ENCODE results near the gene TMEM161A.
"Not testable (repeated sequence)": the region's sequence is repeated elsewhere in the genome, so short reads cannot be mapped to it uniquely, and the experiment has no call there.

Gene TMEM161A

DNA sequence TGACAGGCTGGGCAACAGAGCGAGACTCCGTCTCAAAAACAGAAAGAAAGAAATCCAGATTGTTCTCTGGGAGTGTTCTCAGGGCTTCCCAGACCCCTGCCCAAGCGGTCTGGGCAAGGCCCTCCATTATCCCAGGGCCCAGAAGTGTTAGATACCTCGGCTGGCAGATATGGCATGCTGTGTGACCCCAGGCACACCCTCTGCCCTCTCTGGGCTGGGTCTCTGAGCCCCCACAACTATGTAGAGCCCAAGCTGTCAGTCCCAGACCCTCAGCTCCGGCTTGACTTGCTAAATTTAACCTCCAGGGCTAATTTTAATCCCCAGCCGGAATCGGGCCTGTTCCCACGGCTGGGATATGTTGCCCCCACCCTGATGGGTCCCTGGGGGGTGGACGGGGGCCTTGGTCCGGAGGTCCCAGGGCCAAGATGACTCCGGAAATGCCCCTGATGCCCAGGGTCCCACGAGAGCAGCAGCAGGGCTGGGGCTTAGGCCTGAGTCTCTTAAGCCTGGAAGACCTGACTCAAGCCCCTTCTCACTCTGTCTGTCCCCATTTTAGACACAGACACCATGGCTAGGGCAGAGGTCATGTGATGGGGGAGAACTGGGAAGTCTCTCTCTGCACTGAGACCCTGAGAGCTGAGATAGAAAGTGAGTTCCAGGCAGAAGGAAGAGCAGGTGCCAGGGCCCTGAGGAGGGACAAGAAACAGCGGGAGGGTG is 14.5 kb upstream of the TMEM161A start:
- Histone ChIP-seq H3K27ac (ENCODE audit: low read depth, low read length) (no peak overlapping the region), H3K4me3 (ENCODE audit: low read depth in 1 of 2, low read length in 2 of 2) (no peak overlapping the region), H3K27me3 (ENCODE audit: control insufficient read depth in 1 of 2, insufficient read depth in 2 of 2, low read length in 2 of 2) (no peaks in the 10 kb centered on the region), H3K36me3 (ENCODE audit: insufficient read depth, low read length) (no peaks in the 10 kb centered on the region), H3K9ac (ENCODE audit: low read length) (no peak overlapping the region), H3K4me1 (ENCODE audit: insufficient read depth, low read length) (no peaks in the 10 kb centered on the region), H3K9me3 (ENCODE audit: low read length) (no peaks in the 10 kb centered on the region)

DNA sequence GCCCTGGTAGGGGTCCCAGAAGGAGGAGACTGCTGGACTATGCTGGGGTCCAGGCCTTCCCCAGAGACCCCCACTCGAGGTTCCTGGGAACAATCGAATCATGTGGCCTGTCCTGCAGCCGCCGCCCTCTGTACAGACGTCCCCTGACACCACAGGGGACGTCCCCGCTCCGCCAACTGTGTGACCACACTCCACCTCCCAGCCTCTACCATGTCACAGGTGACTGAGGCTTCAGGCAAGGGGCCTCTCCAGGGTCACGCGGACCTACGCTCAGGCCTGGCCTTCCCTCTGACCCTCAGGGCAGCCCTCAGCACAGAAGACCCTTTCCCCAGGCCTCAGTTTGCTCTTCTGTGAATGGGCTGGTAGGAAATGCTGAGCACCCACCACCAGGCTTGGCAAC is 13.1 kb upstream of the TMEM161A start:
- Histone ChIP-seq H3K27ac (ENCODE audit: low read depth, low read length) (no peak overlapping the region), H3K9ac (ENCODE audit: low read length) (no peak overlapping the region), H3K27me3 (ENCODE audit: control insufficient read depth in 1 of 2, insufficient read depth in 2 of 2, low read length in 2 of 2) (no peaks in the 10 kb centered on the region), H3K9me3 (ENCODE audit: low read length) (no peaks in the 10 kb centered on the region), H3K36me3 (ENCODE audit: insufficient read depth, low read length) (peaks cover 9% of the 10 kb centered on the region), H3K4me1 (ENCODE audit: insufficient read depth, low read length) (no peaks in the 10 kb centered on the region), H3K4me3 (ENCODE audit: low read depth in 1 of 2, low read length in 2 of 2) (no peak overlapping the region)

DNA sequence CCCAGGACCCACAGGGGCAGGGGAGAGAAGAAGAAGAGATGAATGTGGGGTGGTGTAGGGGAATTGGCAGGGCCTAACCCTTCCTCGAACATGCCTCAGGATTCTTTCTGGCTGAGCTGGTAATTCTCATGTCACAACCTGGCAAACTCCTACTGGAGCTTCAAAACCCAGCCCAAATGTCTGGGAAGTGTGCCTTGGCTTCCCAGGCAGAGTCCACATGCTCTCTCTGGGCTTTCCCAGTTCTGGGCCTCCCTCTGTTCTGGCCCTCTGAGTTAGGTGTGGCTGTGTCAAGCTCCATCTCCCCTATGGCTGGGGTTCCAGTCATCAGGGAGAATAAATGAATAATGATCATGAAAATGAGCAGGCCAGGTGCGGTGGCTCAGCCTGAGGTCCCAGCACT is 11.2 kb upstream of the TMEM161A start:
- Histone ChIP-seq H3K4me3 (ENCODE audit: low read depth in 1 of 2, low read length in 2 of 2) (no peak overlapping the region), H3K9ac (ENCODE audit: low read length) (no peak overlapping the region), H3K4me1 (ENCODE audit: insufficient read depth, low read length) (no peaks in the 10 kb centered on the region), H3K36me3 (ENCODE audit: insufficient read depth, low read length) (peaks cover 9% of the 10 kb centered on the region), H3K27me3 (ENCODE audit: control insufficient read depth in 1 of 2, insufficient read depth in 2 of 2, low read length in 2 of 2) (no peaks in the 10 kb centered on the region), H3K27ac (ENCODE audit: low read depth, low read length) (no peak overlapping the region), H3K9me3 (ENCODE audit: low read length) (no peaks in the 10 kb centered on the region)

DNA sequence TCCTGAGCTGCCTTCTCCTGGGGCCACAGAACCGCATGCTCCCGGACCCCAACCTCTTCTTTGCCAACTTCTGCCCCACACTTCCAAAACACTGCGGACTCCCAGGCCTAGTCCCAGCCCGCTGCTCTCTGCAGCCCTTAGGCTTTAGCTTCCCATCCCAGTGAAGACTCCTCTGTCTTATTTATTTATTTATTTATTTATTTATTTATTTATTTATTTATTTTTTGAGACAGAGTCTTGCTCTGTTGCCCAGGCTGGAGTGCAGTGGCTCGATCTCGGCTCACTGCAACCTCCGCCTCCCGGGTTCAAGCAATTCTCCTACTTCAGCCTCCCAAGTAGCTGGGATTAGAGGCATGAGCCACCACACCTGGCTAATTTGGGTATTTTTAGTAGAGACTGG is 10.2 kb upstream of the TMEM161A start:
- not testable (repeated sequence) for H3K27ac ChIP-seq (ENCODE audit: low read depth, low read length); H3K9me3 ChIP-seq (ENCODE audit: low read length); H3K9ac ChIP-seq (ENCODE audit: low read length); H3K36me3 ChIP-seq (ENCODE audit: insufficient read depth, low read length); H3K27me3 ChIP-seq (ENCODE audit: control insufficient read depth in 1 of 2, insufficient read depth in 2 of 2, low read length in 2 of 2); H3K4me1 ChIP-seq (ENCODE audit: insufficient read depth, low read length); H3K4me3 ChIP-seq (ENCODE audit: low read depth in 1 of 2, low read length in 2 of 2)

DNA sequence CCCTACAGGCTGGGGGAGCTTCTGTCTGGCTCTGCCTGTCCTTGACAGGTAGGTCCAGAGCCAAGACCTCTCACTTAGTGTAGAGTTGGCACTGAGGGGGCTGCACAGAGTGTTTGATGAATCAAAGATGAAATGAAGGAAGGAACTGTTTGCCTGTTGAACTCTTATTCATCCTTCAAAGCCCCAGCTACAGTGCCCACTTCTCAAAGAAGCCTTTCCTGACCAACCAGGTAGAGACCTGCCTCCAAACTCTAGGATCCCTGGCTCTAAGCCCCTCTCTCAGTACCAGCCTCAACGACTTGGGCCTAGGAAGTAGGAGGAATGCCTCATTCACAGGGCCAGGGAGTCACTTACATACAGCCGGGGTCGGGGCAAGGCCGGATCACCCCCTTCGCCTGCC is 9.1 kb upstream of the TMEM161A start:
- no peaks in the 10 kb centered on the region for H3K27me3 ChIP-seq (ENCODE audit: control insufficient read depth in 1 of 2, insufficient read depth in 2 of 2, low read length in 2 of 2)
- no peaks in the 10 kb centered on the region for H3K4me1 ChIP-seq (ENCODE audit: insufficient read depth, low read length)
- H3K9ac ChIP-seq (ENCODE audit: low read length) = no peak overlapping the region
- H3K27ac ChIP-seq (ENCODE audit: low read depth, low read length) = no peak overlapping the region
- H3K36me3 ChIP-seq (ENCODE audit: insufficient read depth, low read length) = peaks cover 9% of the 10 kb centered on the region
- H3K4me3 ChIP-seq (ENCODE audit: low read depth in 1 of 2, low read length in 2 of 2) = no peak overlapping the region
- no peaks in the 10 kb centered on the region for H3K9me3 ChIP-seq (ENCODE audit: low read length)

DNA sequence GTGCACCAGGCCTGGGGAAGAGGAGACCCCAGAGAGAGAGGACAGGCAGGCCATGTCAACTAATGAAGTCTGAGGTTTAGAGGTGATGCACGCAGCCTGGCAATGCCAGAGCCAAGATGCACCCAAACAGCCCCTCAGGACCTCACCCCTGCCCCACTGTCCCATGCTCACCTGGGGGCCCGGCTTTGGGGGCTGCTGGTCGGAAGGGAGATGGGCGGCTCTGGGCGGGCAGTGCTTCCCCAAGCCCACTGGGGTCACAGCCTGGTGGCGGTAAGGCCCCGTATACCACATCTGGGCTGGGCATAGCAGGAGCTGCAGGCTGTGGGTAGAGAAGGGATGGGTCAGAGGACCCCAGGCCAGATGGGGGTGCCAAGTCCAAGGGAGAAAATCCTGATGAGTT is 8.6 kb upstream of the TMEM161A start:
- Histone ChIP-seq H3K36me3 (ENCODE audit: insufficient read depth, low read length) (peaks cover 9% of the 10 kb centered on the region), H3K27ac (ENCODE audit: low read depth, low read length) (no peak overlapping the region), H3K4me3 (ENCODE audit: low read depth in 1 of 2, low read length in 2 of 2) (no peak overlapping the region), H3K27me3 (ENCODE audit: control insufficient read depth in 1 of 2, insufficient read depth in 2 of 2, low read length in 2 of 2) (no peaks in the 10 kb centered on the region), H3K4me1 (ENCODE audit: insufficient read depth, low read length) (no peaks in the 10 kb centered on the region), H3K9ac (ENCODE audit: low read length) (no peak overlapping the region), H3K9me3 (ENCODE audit: low read length) (no peaks in the 10 kb centered on the region)

DNA sequence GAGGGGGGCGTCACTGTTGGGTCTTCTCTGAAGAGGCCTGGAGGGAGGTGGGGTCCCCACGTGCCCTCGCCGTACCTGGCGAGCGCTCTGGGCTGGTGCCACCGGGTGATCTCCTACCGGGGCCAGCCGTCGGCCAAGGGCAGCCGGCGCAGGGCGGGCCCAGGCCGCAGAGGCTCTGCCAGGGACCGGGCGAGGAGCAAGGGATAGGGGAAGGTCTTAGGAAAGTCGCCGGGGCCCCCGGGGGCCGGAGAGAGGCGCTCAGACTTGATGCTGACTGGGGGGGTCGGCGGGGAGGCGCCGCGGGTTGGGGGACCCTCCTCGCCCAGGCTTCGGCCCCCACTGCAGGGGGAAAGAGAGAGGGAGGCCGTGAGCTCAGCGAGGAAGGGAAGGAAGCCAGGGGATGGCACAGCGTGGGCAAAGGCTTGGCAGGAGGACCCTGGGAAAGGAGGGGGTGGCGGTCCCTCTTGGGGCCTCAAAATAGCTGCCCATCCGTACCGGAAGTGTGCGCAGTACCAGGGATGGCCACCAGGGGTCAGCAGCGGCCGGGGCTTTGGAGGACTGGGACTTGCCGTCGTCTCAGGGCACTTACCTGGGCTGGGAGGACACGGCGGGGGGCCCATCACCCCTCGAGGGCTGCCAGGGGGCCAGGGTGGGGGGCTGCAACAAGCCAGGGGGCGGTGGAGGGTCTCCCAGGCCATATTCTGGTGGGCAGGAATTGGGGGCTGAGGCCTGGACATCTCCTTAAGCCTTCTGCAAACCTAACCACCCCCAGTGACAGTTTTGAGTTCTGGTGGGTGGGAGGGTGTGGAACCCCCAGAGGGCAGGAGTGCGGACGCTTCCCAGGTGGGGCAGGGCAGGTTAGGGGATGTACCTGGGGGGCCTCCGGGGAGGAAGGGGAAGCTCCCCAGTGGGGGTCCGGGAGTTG is 7.7 kb upstream of the TMEM161A start:
- Histone ChIP-seq H3K9me3 (ENCODE audit: low read length) (no peaks in the 10 kb centered on the region), H3K36me3 (ENCODE audit: insufficient read depth, low read length) (peaks cover 9% of the 10 kb centered on the region), H3K4me1 (ENCODE audit: insufficient read depth, low read length) (no peaks in the 10 kb centered on the region), H3K27ac (ENCODE audit: low read depth, low read length) (no peak overlapping the region), H3K4me3 (ENCODE audit: low read depth in 1 of 2, low read length in 2 of 2) (no peak overlapping the region), H3K27me3 (ENCODE audit: control insufficient read depth in 1 of 2, insufficient read depth in 2 of 2, low read length in 2 of 2) (no peaks in the 10 kb centered on the region), H3K9ac (ENCODE audit: low read length) (no peak overlapping the region)

DNA sequence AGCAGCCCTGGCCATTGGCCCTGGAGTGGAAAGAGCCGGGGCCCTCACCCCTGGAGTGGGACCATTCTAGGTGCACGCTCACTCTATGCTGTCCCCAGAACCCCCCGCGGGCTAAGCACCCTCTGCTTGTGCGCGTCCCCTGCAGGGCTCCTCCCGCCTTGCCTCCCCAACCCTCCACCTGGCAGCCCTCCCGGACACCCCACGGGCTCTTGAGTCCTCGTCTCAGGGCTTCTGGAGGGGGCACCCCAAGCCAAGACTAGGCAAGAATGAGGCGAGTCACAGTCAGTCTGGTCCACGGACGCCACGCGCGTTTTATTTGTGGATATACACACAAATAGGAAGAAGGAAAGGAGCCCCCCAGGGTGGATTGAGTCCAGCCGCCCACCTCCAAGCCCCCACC is 7.0 kb upstream of the TMEM161A start:
- Histone ChIP-seq H3K36me3 (ENCODE audit: insufficient read depth, low read length) (peaks cover 9% of the 10 kb centered on the region), H3K4me1 (ENCODE audit: insufficient read depth, low read length) (no peaks in the 10 kb centered on the region), H3K4me3 (ENCODE audit: low read depth in 1 of 2, low read length in 2 of 2) (no peak overlapping the region), H3K27ac (ENCODE audit: low read depth, low read length) (no peak overlapping the region), H3K9me3 (ENCODE audit: low read length) (no peaks in the 10 kb centered on the region), H3K9ac (ENCODE audit: low read length) (no peak overlapping the region), H3K27me3 (ENCODE audit: control insufficient read depth in 1 of 2, insufficient read depth in 2 of 2, low read length in 2 of 2) (no peaks in the 10 kb centered on the region)

DNA sequence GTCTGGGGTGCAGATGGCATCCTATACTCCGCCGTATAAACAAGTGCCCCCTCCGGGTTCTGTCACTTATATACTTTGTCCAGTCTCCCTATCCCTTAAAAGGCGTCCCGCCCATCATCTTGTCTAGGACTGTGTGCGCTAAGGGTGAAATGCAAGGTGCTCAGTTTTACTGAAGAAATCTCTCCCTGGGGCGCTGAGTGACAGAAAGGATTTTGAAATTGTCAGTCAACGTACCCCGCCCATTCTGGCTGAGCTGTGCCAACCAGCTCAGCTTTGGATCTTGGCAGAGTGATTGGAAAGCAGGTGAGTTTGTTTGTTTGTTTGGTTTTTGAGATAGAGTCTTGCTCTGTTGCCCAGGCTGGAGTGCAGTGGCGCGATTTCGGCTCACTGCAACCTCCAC is 4.1 kb upstream of the TMEM161A start:
- no peak overlapping the region for H3K9ac ChIP-seq (ENCODE audit: low read length)
- no peaks in the 10 kb centered on the region for H3K27me3 ChIP-seq (ENCODE audit: control insufficient read depth in 1 of 2, insufficient read depth in 2 of 2, low read length in 2 of 2)
- no peak overlapping the region for H3K4me3 ChIP-seq (ENCODE audit: low read depth in 1 of 2, low read length in 2 of 2)
- no peak overlapping the region for H3K27ac ChIP-seq (ENCODE audit: low read depth, low read length)
- H3K9me3 ChIP-seq (ENCODE audit: low read length) = no peaks in the 10 kb centered on the region
- H3K4me1 ChIP-seq (ENCODE audit: insufficient read depth, low read length) = peaks cover 3% of the 10 kb centered on the region
- peaks cover 8% of the 10 kb centered on the region for H3K36me3 ChIP-seq (ENCODE audit: insufficient read depth, low read length)

DNA sequence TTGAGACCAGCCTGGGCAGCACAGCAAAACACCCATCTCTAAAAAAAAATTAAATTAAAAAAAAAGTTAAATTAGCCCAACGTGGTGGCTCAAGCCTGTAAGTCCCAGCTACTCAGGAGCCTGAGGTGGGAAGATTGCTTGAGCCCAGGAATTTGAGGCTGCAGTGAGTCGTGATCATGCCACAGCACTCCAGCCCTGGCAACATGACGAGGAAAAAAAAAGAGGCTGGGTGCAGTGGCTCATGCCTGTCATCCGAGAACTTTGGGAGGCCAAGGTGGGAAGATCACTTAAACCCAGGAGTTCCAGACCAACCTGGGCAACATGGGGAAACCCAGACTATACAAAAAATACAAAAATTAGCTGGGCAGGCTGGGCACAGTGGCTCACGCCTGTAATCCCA is 2.2 kb upstream of the TMEM161A start:
- no peak overlapping the region for H3K9ac ChIP-seq (ENCODE audit: low read length)
- no peak overlapping the region for H3K4me3 ChIP-seq (ENCODE audit: low read depth in 1 of 2, low read length in 2 of 2)
- H3K36me3 ChIP-seq (ENCODE audit: insufficient read depth, low read length) = no peaks in the 10 kb centered on the region
- no peak overlapping the region for H3K27ac ChIP-seq (ENCODE audit: low read depth, low read length)
- H3K27me3 ChIP-seq (ENCODE audit: control insufficient read depth in 1 of 2, insufficient read depth in 2 of 2, low read length in 2 of 2) = no peaks in the 10 kb centered on the region
- no peaks in the 10 kb centered on the region for H3K9me3 ChIP-seq (ENCODE audit: low read length)
- peaks cover 8% of the 10 kb centered on the region for H3K4me1 ChIP-seq (ENCODE audit: insufficient read depth, low read length)

DNA sequence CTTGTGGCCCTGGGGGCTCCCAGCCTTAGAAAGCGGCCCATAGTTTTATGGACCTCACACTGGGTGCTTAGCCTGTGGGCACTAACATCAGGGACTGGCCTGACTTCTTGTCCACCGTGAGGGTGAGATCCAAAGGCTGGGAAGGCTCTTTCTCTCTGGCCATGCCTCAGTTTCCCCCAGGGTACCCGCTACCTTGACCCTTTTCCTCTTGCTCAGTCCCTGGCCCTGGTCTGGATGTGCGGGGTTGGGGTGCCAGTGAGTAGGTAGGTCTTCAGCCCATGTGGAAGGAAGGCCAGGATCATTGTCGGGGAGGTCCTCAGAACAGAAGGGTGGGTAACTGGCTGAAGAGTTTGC is 1.6 kb upstream of the TMEM161A start:
- Histone ChIP-seq H3K4me1 (ENCODE audit: insufficient read depth, low read length) (peaks cover 11% of the 10 kb centered on the region), H3K27ac (ENCODE audit: low read depth, low read length) (no peak overlapping the region), H3K9me3 (ENCODE audit: low read length) (no peaks in the 10 kb centered on the region), H3K36me3 (ENCODE audit: insufficient read depth, low read length) (no peaks in the 10 kb centered on the region), H3K9ac (ENCODE audit: low read length) (no peak overlapping the region), H3K4me3 (ENCODE audit: low read depth in 1 of 2, low read length in 2 of 2) (no peak overlapping the region), H3K27me3 (ENCODE audit: control insufficient read depth in 1 of 2, insufficient read depth in 2 of 2, low read length in 2 of 2) (no peaks in the 10 kb centered on the region)

Measured in muscle layer of colon (tissue), 2 donors.